ENCODE measurements around the gene BATF. TPM values are rescaled to one million over a fixed set of nuclear protein-coding genes. Genes with fewer than 3 reads are reported as not detected.

Gene BATF
- polyA plus RNA-seq, 1 donor from 2014 or later, result not detected

DNA sequence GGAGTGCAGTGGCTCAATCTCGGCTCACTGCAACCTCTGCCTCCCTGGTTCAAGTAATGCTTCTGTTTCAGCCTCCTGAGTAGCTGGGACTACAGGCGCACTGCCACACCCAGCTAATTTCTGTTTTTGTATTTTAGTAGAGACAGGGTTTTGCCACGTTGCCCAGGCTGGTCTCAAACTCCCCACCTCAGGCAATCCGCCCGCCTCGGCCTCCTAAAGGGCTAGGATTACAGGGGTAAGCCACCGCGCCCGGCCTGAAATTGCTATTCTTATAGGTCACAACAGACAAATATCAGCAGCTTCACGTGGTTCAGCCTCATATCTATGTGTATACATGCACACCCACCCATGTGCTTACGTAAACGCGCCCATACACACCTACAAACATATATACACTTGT lies 23.6 kb downstream of the BATF start:
- no peaks in the 10 kb centered on the region for H3K79me2 ChIP-seq (replicated peaks; ENCODE audit: insufficient read depth, low read length)
- H3K9me3 ChIP-seq (ENCODE audit: low read length), result no peaks in the 10 kb centered on the region
- no peaks in the 10 kb centered on the region for H3K9me2 ChIP-seq (ENCODE audit: insufficient read depth, low read length)
- no peaks in the 10 kb centered on the region for H3F3A ChIP-seq (ENCODE audit: insufficient read depth, low read length, poor library complexity, severe bottlenecking)
- no peak overlapping the region for H3K4me3 ChIP-seq (ENCODE audit: low read length)
- no peak for TF ChIP-seq MXI1 (conservative IDR thresholded peaks at IDR 0.05; ENCODE audit: poor library complexity, severe bottlenecking)
- TF ChIP-seq POLR2AphosphoS5 (IDR thresholded peaks at IDR 0.05), result no peak
- no peak for TF ChIP-seq EZH2 (IDR thresholded peaks at IDR 0.05; ENCODE audit: borderline replicate concordance, insufficient read depth, low read length, poor library complexity, severe bottlenecking)
- TF ChIP-seq, protein P1, sequence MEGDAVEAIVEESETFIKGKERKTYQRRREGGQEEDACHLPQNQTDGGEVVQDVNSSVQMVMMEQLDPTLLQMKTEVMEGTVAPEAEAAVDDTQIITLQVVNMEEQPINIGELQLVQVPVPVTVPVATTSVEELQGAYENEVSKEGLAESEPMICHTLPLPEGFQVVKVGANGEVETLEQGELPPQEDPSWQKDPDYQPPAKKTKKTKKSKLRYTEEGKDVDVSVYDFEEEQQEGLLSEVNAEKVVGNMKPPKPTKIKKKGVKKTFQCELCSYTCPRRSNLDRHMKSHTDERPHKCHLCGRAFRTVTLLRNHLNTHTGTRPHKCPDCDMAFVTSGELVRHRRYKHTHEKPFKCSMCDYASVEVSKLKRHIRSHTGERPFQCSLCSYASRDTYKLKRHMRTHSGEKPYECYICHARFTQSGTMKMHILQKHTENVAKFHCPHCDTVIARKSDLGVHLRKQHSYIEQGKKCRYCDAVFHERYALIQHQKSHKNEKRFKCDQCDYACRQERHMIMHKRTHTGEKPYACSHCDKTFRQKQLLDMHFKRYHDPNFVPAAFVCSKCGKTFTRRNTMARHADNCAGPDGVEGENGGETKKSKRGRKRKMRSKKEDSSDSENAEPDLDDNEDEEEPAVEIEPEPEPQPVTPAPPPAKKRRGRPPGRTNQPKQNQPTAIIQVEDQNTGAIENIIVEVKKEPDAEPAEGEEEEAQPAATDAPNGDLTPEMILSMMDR (IDR thresholded peaks at IDR 0.05; ENCODE audit: poor library complexity, severe bottlenecking), result no peak
- TF ChIP-seq RAD21 (conservative IDR thresholded peaks at IDR 0.05), result no peak
- no peak for TF ChIP-seq REST (IDR thresholded peaks at IDR 0.05; ENCODE audit: borderline replicate concordance)
- H3K36me3 ChIP-seq (ENCODE audit: insufficient read depth, low read length), result no peaks in the 10 kb centered on the region
- H3K27me3 ChIP-seq (ENCODE audit: insufficient read depth, low read depth, low read length), result no peaks in the 10 kb centered on the region
- H3K9ac ChIP-seq (ENCODE audit: low read length), result no peak overlapping the region
- no peak overlapping the region for H3K27ac ChIP-seq (ENCODE audit: low read length)
- no peak overlapping the region for H3K4me2 ChIP-seq (ENCODE audit: low read length)
- H4K20me1 ChIP-seq (ENCODE audit: insufficient read depth), result no peaks in the 10 kb centered on the region
- H2AFZ ChIP-seq (ENCODE audit: low read depth, low read length), result no peak overlapping the region

DNA sequence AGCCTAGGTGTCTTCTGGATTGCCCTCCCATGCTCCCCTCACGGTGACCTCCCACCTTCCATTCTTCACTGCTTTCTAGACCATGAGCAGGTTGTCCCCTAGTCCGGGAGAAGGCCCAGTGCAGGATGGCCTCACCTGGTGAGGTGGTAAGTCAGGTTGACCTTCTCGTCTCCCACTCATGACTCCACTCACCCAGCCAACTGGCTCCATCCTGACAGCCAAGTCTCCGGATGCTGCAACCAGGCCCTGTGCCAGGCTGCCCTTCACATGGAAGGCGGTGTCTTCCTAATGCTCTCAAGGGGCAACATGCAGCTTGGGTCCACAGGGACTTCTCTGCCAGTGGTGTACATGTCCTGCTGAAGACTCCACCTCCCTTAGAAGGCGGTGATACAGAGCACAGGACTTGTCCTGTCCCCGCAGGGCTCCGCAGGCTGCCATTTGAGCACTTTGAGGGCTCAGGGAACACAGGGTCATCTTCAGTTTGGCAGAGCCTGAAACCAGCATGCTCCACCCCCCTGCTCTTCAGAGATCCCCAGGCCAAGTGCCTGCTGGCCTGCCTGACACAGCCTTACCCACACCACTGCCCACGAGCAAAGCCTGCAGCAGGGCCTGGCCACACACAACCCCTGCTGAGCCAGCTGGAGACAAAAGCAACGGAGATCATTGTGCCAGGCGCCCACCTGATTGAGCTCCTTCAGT lies 25.4 kb downstream of the BATF start:
- Histone ChIP-seq H3K9ac (ENCODE audit: low read length) (no peak overlapping the region), H3K4me2 (ENCODE audit: low read length) (no peak overlapping the region), H3K9me2 (ENCODE audit: insufficient read depth, low read length) (no peaks in the 10 kb centered on the region), H3K36me3 (ENCODE audit: insufficient read depth, low read length) (no peaks in the 10 kb centered on the region), H3F3A (ENCODE audit: insufficient read depth, low read length, poor library complexity, severe bottlenecking) (no peaks in the 10 kb centered on the region), H4K20me1 (ENCODE audit: insufficient read depth) (no peaks in the 10 kb centered on the region), H3K27ac (ENCODE audit: low read length) (no peak overlapping the region), H3K4me3 (ENCODE audit: low read length) (no peak overlapping the region), H3K9me3 (ENCODE audit: low read length) (no peaks in the 10 kb centered on the region), H3K27me3 (ENCODE audit: insufficient read depth, low read depth, low read length) (no peaks in the 10 kb centered on the region), H3K79me2 (replicated peaks; ENCODE audit: insufficient read depth, low read length) (no peaks in the 10 kb centered on the region), H2AFZ (ENCODE audit: low read depth, low read length) (no peak overlapping the region)
- TF ChIP-seq EZH2 (IDR thresholded peaks at IDR 0.05; ENCODE audit: borderline replicate concordance, insufficient read depth, low read length, poor library complexity, severe bottlenecking) (no peak), RAD21 (conservative IDR thresholded peaks at IDR 0.05) (no peak), REST (IDR thresholded peaks at IDR 0.05; ENCODE audit: borderline replicate concordance) (no peak), POLR2AphosphoS5 (IDR thresholded peaks at IDR 0.05) (no peak), TAF1 (IDR thresholded peaks at IDR 0.05; ENCODE audit: low read depth) (no peak), MXI1 (conservative IDR thresholded peaks at IDR 0.05; ENCODE audit: poor library complexity, severe bottlenecking) (no peak), EP300 (conservative IDR thresholded peaks at IDR 0.05; ENCODE audit: poor library complexity, severe bottlenecking) (no peak), SMC3 (conservative IDR thresholded peaks at IDR 0.05; ENCODE audit: poor library complexity) (no peak)
- TF ChIP-seq, protein P1 (IDR thresholded peaks at IDR 0.05; ENCODE audit: poor library complexity, severe bottlenecking), result no peak
